ENCODE data around the gene MDC1.
"Not testable (repeated sequence)": the region's sequence is repeated elsewhere in the genome, so short reads cannot be mapped to it uniquely, and the experiment has no call there.

The MDC1 gene

GRCh38 chr6:30678964-30679726 is 37.9 kb downstream of the MDC1 start:
- DNase-seq (ENCODE audit: low spot score): peak; percentile 83
- peak; percentile 97 for TF ChIP-seq CTCF (IDR thresholded peaks at IDR 0.05; ENCODE audit: extremely low read depth, missing control alignments)

- no peak for TF ChIP-seq CTCF (IDR thresholded peaks at IDR 0.05; ENCODE audit: extremely low read depth, missing control alignments)
- DNase-seq (ENCODE audit: low spot score): no peak
Observed at GRCh38 chr6:30676660-30677285, 40.3 kb downstream of the MDC1 start.

GRCh38 chr6:30672445-30673253 is 44.4 kb downstream of the MDC1 start, which contains the start of gene DHX16:
Gene DHX16 (minus strand): TSS chr6:30673006. CDS start chr6:30672841, 165 bp downstream.
- TF ChIP-seq CTCF (IDR thresholded peaks at IDR 0.05; ENCODE audit: extremely low read depth, missing control alignments): peak; percentile 74
- DNase-seq (ENCODE audit: low spot score): peak; percentile 93

GRCh38 chr6:30670760-30671527 is 46.1 kb downstream of the MDC1 start:
- DNase-seq (ENCODE audit: low spot score): no peak
- TF ChIP-seq CTCF (IDR thresholded peaks at IDR 0.05; ENCODE audit: extremely low read depth, missing control alignments): no peak

GRCh38 chr6:30666300-30666699 is 50.8 kb downstream of the MDC1 start:
- not testable (repeated sequence) for DNase-seq (ENCODE audit: low spot score)

GRCh38 chr6:30664994-30665767 is 51.9 kb downstream of the MDC1 start:
- no peak for TF ChIP-seq CTCF (IDR thresholded peaks at IDR 0.05; ENCODE audit: extremely low read depth, missing control alignments)
- DNase-seq (ENCODE audit: low spot score): no peak

- DNase-seq (ENCODE audit: low spot score): not testable (repeated sequence)
Observed at GRCh38 chr6:30657922-30658321, 59.2 kb downstream of the MDC1 start.

Measured in GM20000 (cell line).